GM10266 (cell line): Measurements from ENCODE around the gene CC2D1A.

Experiments
- DNase-seq: peaks from one replicate; pipeline ENCODE4 v3.0.0; 2012; ENCODE audit errors: extremely low spot score
- CTCF ChIP-seq: IDR thresholded peaks from 2 replicates; pipeline ENCODE4 v1.5.1; 2012; ENCODE audit warnings: mild to moderate bottlenecking, low read depth; ENCODE audit not compliant: control insufficient read depth, insufficient read depth; ENCODE audit errors: missing control alignments

CC2D1A gene

GRCh38 chr19:13884726-13885591 is 21.0 kb upstream of the CC2D1A start:
- DNase-seq: no peak
- no peak for TF ChIP-seq CTCF

DNA sequence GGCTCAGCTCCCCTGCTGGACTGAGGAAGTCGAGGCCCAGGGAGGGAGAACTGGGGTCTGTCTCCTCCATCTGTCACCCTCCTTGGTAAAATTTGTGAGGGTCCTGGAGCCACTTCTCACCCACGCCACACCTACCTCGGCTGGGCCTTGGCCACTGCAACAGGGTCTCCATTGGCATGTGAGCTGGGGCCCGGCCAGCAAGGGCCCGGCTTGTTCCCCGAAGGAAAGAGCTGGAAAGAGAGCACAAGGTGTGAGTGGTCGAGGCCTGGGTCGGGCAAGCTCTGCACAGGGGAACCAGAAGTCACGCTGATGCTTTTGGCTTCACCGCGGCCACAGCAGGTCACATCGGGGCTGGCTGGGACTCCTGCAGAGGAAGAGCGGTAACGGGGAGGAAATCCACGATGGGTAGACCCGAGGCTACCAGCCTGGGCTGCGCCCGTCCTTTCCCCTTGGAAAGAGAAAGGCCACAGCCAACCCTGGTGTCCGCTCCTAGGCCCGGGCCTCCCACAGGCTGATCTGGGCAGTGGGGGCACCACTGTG is 20.1 kb upstream of the CC2D1A start:
- TF ChIP-seq CTCF: no peak
- DNase-seq: no peak

DNA sequence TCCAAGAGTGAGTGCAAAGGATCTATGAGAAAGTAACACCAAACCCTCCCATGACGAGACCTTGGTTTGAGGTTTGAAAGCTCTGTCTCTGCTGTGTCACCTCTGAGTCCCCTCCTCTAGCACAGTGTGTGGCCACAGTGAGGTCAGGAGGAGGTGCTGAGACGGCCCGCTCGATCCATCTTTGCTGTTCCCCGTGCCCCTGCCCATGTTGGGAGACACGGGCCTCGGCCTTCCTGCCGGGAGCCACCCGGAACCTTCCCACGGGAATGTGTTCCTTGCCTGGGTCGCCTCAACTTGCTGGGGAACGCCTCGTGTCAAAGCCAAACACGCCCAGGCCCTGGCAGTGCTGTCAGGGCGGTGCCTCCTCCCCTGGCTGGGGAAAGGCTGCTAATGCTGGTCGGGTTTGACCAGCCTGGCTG is 19.0 kb upstream of the CC2D1A start:
- DNase-seq: no peak
- TF ChIP-seq CTCF: no peak

- no peak for DNase-seq
- no peak for TF ChIP-seq CTCF
Measured at GRCh38 chr19:13887517-13887916, 18.5 kb upstream of the CC2D1A start.

DNA sequence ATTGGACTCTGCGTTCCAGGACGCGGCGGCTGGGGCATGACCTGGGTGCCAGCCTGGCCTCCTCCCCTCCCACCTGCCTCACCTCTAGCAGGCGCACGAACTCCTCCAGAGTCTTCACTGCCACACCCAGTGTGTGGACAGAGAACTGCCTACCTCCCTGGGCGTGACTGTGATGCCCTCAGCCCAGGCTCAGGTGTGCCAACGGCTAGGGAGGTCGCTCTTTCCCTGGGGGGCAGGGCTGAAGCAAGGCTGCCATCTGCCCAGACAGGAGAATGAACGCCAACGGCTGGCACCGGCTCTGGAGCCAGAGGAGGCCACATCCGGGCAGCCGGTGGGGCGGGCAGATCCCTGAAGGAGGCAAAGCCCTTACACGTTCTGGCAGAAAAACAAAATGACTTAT is 17.7 kb upstream of the CC2D1A start:
- no peak for DNase-seq
- TF ChIP-seq CTCF: no peak

GRCh38 chr19:13890136-13890535 is 15.9 kb upstream of the CC2D1A start:
- DNase-seq: no peak
- no peak for TF ChIP-seq CTCF

- no peak for DNase-seq
- TF ChIP-seq CTCF: no peak
Measured at GRCh38 chr19:13892870-13893269, 13.1 kb upstream of the CC2D1A start.
